IPS-11a (cell line): ENCODE measurements around the gene PHOX2A.
"Not testable (repeated sequence)": the region's sequence is repeated elsewhere in the genome, so short reads cannot be mapped to it uniquely, and the experiment has no call there.

Experiments used
- H3K4me3 ChIP-seq: one replicate; pipeline ENCODE4 v1.5.1; 2013; ENCODE audit warnings: low read depth, low read length, control low read depth

PHOX2A gene

GRCh38 chr11:72244060-72244360, at the start of gene PHOX2A:
TSS of gene PHOX2A (minus strand) at chr11:72244176. CDS start at chr11:72244004, 172 bp downstream.
- peak within 1 kb of the TSS; percentile 39 for H3K4me3 ChIP-seq

GRCh38 chr11:72293391-72293790, 49.4 kb upstream of the PHOX2A start:
- no peak overlapping the region for H3K4me3 ChIP-seq

- no peak overlapping the region for H3K4me3 ChIP-seq
Measured at GRCh38 chr11:72292106-72292785, 48.3 kb upstream of the PHOX2A start.

DNA sequence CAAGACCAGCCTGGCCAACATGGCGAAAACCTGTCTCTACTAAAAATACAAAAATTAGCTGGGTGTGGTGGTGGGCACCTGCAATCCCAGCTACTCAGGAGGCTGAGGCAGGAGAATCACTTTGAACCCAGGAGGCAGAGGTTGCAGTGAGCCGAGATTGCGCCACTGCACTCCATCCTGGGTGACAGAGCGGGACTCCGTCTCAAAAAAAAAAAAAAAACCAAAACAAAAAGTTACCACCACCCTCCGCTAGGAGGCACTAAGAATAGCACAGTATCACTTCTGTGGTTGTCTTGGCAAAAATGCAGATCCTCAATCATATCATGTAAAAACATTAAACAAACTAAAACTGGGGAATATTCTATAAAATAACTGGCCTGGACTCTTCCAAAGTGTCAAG, 46.8 kb upstream of the PHOX2A start:
- H3K4me3 ChIP-seq = not testable (repeated sequence)

DNA sequence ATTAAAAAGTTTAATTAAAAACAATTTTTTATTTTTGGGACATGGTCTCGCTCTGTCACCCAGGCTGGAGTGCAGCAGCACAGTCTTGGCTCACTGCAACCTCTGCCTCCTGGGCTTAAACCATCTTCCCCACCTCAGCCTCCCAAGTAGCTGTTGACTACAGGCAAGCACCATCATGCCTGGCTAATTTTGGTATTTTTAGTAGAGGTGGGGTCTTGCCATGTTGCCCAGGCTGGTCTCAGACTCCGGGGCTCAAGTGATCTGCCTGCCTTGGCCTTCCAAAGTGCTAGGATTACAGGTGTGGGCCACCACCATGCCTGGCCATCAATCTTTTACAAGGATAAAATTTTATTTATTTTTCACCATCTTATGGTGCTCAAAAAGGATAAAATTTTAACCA, 43.3 kb upstream of the PHOX2A start:
- H3K4me3 ChIP-seq = no peak overlapping the region

- no peak overlapping the region for H3K4me3 ChIP-seq
Measured at GRCh38 chr11:72283947-72284346, 40.0 kb upstream of the PHOX2A start.

- no peak overlapping the region for H3K4me3 ChIP-seq
Measured at GRCh38 chr11:72280726-72281315, 36.8 kb upstream of the PHOX2A start.

DNA sequence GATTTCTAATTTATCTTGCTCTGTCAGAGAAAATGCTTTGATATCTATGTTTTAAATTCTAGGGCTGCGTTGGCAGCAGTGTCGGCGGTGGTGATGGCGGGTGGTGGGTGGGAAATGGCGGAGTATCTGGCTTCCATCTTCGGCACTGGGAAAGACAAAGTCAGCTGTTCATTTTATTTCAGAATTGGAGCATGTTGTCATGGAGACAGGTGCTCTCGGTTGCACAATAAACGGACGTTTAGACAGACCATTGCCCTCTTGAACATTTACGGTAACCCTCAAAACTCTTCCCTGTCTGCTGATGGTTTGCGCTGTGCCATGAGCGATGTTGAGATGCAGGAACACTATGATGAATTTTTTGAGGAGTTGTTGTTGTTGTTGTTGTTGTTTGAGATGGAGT, 36.1 kb upstream of the PHOX2A start:
- H3K4me3 ChIP-seq = no peak overlapping the region

DNA sequence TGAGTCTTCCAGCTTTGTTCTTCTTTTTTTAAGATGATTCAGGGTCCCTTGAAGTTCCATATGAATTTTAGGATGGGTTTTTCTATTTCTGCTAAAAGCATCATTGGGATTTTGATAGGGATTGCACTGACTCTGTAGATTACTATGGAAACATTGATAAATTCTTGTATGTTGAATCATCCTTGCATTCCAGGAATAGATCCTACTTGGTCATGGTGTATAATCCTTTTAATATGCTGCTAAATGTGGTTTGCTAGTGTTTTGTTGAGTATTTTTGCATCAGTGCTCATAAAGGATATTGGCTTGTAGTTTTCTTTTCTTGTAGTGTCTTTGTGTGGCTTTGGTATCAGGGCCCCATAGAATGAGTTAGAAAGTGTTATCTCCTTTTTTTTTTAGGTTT, 34.9 kb upstream of the PHOX2A start:
- no peak overlapping the region for H3K4me3 ChIP-seq

DNA sequence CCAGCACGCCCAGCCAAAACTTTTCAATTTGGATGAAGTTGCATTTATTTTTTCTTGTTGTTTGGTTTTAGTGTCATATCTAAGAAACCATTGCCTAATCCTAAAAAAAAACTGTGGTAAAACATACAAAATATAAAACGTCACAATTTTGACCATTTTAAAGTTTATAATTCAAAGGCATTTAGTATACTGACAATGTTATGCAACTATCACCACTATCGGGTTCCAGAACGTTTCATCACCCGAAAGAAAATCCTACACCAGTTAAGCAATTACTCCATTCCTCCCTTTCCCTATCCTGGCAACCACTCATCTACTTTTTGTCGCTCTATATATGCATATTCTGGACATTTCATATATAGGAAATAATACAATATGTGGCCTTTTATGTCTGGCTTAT, 30.5 kb upstream of the PHOX2A start:
- H3K4me3 ChIP-seq = no peak overlapping the region

GRCh38 chr11:72271980-72272379, 28.0 kb upstream of the PHOX2A start:
- H3K4me3 ChIP-seq = no peak overlapping the region

- no peak overlapping the region for H3K4me3 ChIP-seq
Measured at GRCh38 chr11:72267956-72268617, 24.1 kb upstream of the PHOX2A start.

DNA sequence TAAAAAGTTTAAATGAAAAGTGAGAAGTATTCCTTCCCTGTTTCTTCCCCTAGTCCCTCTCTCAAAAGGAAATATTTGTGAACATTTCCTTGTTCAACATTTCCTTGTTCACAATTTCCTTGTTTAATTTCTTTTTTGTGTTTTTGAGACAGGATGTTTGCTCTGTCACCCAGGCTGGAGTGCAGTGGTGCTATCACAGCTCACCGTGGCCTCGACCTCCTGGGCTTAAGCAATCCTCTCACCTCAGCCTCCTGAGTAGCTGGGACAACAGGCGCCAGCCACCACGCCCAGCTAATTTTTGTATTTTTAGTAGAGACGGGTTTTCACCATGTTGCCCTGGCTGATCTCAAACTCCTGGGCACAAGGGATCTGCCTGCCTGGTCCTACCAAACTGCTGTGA, 23.0 kb upstream of the PHOX2A start:
- H3K4me3 ChIP-seq = not testable (repeated sequence)

DNA sequence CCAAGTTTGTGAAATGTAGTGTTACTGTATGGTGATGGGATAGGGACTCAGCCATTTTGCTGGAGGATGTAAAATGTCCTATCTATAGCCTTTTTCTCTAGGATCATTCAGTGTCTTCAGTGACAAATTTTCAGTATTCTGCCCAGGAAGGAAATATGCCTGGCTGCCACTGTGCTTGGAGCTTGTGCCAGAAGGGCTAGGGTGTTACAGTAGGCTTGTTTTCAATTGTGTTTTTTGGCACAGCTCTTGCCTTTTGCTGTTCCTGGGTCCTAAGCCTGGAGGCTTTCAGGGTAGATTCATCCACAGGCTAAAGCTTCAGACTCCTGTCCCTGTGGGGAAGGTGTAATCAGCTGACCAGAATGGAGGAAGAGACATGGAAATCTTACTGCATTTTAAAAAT, 22.0 kb upstream of the PHOX2A start:
- H3K4me3 ChIP-seq = no peak overlapping the region

DNA sequence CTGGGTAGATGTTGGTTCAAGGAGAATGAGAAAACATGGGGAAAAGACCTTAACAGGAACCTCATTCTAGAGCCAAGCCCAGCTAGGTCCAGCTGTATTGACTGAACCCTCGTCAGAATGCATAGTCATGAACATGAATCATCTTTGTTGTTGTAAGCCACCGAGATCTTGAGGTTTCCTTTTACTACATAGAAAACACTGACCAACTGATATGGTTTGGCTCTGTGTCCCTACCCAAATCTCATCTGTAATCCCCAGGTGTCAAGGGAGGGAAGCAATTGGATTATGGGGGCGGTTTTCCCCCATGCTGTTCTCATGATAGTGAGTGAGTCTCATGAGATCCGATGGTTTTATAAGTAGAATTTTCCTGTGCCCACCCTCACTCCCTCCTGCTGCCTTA, 19.4 kb upstream of the PHOX2A start:
- no peak overlapping the region for H3K4me3 ChIP-seq

DNA sequence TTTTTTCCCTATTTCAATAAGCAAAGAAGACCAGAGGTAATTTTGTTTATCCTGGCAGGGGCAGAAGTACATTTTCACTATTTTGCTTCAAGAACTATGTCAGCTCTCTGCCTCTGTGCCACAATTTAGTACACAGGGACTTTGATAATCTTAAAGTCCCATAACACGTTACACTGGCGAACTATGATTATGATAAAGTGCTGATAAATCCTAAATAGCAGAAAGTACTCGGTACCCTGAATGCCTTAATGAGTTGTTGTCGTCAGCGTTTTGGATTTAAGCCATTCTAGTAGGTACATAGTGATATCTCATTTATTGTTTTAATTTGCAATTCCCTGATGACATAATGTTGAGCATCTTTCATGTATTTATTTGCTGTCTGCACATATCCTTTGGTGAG, 16.6 kb upstream of the PHOX2A start:
- H3K4me3 ChIP-seq = no peak overlapping the region

- no peak overlapping the region for H3K4me3 ChIP-seq
Measured at GRCh38 chr11:72259490-72259889, 15.5 kb upstream of the PHOX2A start.

GRCh38 chr11:72257570-72257969, 13.6 kb upstream of the PHOX2A start:
- H3K4me3 ChIP-seq = no peak overlapping the region

- no peak overlapping the region for H3K4me3 ChIP-seq
Measured at GRCh38 chr11:72254299-72254993, 10.5 kb upstream of the PHOX2A start.

DNA sequence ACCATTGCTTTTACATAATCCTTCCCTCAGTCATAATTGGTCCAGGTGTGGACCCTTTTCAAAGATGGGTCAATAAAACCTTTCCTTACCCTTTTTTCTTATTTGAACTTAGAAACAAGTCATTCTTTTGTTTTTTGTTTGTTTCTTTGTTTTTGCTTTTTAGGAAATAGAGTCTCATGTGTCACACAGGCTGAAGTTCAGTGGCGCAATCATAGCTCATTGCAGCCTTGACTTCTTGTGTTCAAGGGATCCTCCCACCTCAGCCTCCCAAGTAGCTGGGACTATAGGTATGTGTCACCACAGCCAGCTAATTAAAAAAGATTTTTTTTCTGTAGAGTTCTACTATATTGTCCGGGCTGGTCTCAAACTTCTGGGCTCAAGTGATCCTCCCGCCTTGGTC, 9.4 kb upstream of the PHOX2A start:
- H3K4me3 ChIP-seq = no peak overlapping the region

DNA sequence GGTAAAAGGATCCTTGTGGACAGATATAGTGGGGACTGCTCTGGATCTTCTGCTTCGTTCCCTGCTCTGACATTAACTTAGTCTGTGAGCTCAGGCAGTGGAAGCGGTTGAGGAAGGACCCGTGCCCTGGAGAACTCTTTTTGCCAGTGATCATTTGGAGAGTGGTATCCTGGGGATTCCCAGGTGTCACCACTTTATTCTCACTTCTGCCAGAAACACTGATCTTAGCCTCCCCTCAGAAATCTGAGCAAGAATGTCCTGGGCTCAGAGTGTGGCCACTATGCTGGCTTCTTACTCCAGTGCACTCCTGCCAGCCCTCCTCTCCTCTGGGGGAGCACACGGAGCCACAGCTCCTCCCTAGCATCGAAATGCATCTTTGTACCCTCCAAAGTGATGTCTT, 7.6 kb upstream of the PHOX2A start:
- H3K4me3 ChIP-seq = no peak overlapping the region
